Stomach (tissue), 9 donors: ENCODE measurements around the gene S1PR4. TPM values are rescaled to one million over a fixed set of nuclear protein-coding genes. Genes with fewer than 3 reads are reported as not detected.

ENCODE experiments used
- DNase-seq, 2 donors: peaks; one replicate each; pipeline versions ENCODE4 v3.0.0 to v3.0.0-alpha.2; 2013 to 2019
- H3K27ac ChIP-seq, 5 donors: fragments of 200-600 bp in 4 of 5; sonication (generic) in 4 of 5; one replicate each; pipeline ENCODE4 v1.5.1; 2013 to 2019; ENCODE audit warnings: mild to moderate bottlenecking in 1 of 5, moderate library complexity in 1 of 5
- H3K27me3 ChIP-seq, 3 donors: fragments of 200-600 bp; sonication (generic); one replicate each; pipeline ENCODE4 v1.5.1; 2017 to 2019; ENCODE audit warnings: mixed run types in 1 of 3
- H3K36me3 ChIP-seq, 4 donors: fragments of 200-600 bp; sonication (generic); 1 replicate in 3 of 4; 2 replicates in 1 of 4; pipeline ENCODE4 v1.5.1; 2016 to 2019
- H3K4me1 ChIP-seq, 4 donors: fragments of 200-600 bp; sonication (generic); one replicate each; pipeline ENCODE4 v1.5.1; 2016 to 2019
- H3K4me3 ChIP-seq, 4 donors: fragments of 200-600 bp; sonication (generic) in 3 of 4; one replicate each; pipeline ENCODE4 v1.5.1; 2016 to 2019; ENCODE audit warnings: mild to moderate bottlenecking in 1 of 4
- H3K9me3 ChIP-seq, 4 donors: fragments of 200-600 bp; sonication (generic); one replicate each; pipeline ENCODE4 v1.5.1; 2016 to 2019
- EP300 ChIP-seq: sonication (generic); formaldehyde crosslinking; IDR thresholded peaks from one replicate; pipeline ENCODE4 v1.6.1; 2017; ENCODE audit warnings: antibody characterized with exemption
- POLR2A ChIP-seq, 4 donors: fragments of 450-650 bp; IDR thresholded peaks; one replicate each; pipeline ENCODE4 v1.6.1; 2016; ENCODE audit warnings: antibody characterized with exemption in 4 of 4, control low read depth in 2 of 4, mild to moderate bottlenecking in 1 of 4, moderate library complexity in 1 of 4
- POLR2AphosphoS5 ChIP-seq, 3 donors: sonication (generic); formaldehyde crosslinking; IDR thresholded peaks; one replicate each; pipeline ENCODE4 v1.6.1; 2016; ENCODE audit warnings: antibody characterized with exemption in 3 of 3
- WGBS, 5 donors: extraction: QIAGEN DNeasy Blood & Tissue Kit in 3 of 5; methylation state at CpG; one replicate each; pipeline versions ENCODE4 v1.1.5 to v1.1.7; 2013 to 2018; 5-methylcytosine and 5-hydroxymethylcytosine counted together
- intact Hi-C: fragments of 100-400 bp; cut with DNase I; formaldehyde crosslinking; loops from one replicate; pipeline ENCODE4 v1.15.1; 2023; ENCODE audit warnings: low total_unique reads
- polyA plus RNA-seq, 3 donors: library from polyadenylated mRNA; stranded (reverse); fragments of 200-250 nt; gene quantifications; one replicate each; pipeline ENCODE4 v1.2.3, GENCODE V29; 2013
- total RNA-seq, 5 donors: library from RNA; depleted of rRNA; stranded (reverse); fragments of >200 nt; gene quantifications; one replicate each; pipeline versions ENCODE4 v1.1.0 to v1.2.3, GENCODE V29; 2014 to 2016
- TF ChIP-seq, protein P1 (sequence below), 7 experiments: fragments of 450-650 bp in 4 of 7; fragments of 200-600 bp in 3 of 7; sonication (generic) in 3 of 7; IDR thresholded peaks; one replicate each; pipeline ENCODE4 v1.5.1; 2016 to 2019; ENCODE audit warnings: antibody characterized with exemption in 7 of 7, control low read depth in 2 of 7, mild to moderate bottlenecking in 1 of 7
- donor health status: healthy with polysubstance abuse.
- donor health status: Bipolar disorder and iron deficiency.
- donor health status: healthy.

Gene S1PR4
- total and polyA plus RNA-seq, 8 donors: 1.3 to 22.2 (median 3.4) TPM; not detected in 2

DNA sequence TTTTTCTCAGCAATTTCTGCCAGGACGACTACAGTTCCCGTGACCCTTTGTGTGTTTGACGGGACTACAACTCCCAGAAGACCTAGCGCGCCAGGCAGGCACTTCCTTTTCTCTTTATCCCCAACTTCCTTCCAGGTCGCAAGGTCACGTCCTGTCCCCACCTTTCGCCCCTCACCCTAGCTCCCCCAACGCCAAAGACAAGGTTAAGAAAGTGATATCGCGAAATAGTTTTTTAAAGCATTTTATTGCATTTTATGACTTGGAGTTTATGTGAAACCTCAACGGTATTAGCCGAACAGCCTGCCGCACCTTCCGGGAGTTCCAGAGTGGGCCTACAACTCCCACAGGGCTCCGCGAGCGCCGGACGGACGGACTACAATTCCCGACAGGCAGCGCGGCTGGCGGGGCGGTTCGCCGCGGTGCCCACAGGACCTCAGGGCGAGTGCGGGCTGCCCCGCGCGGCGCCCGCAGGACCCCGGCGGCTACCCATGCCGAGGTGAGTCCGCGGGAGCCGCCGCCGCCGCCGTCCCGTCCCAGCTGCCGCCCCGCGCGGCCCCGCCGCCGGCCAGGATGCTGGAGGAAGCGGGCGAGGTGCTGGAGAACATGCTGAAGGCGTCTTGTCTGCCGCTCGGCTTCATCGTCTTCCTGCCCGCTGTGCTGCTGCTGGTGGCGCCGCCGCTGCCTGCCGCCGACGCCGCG lies 7.0 kb downstream of the S1PR4 start, which contains the start of gene NCLN:
TSS of gene NCLN (plus strand) at position 470 of the 699 bp plus-strand sequence. CDS start at position 571, 101 bp downstream.
- DNase-seq: peak; percentile 96 to 98
- H3K36me3 ChIP-seq: peaks cover 0 to 9% (median 2%) of the 10 kb centered on the region in 4 donors
- H3K4me1 ChIP-seq: peaks cover 28 to 68% (median 51%) of the 10 kb centered on the region in 4 donors
- WGBS, 5 donors: 0 to 1% (median 0%) methylated on average over 26 to 69 of the region's 69 CpGs
- H3K4me3 ChIP-seq: peak within 1 kb of the TSS; percentile 71 to 99 (median 92)
- peak within 1 kb of the TSS; percentile 70 to 89 (median 83) for H3K27ac ChIP-seq
- intact Hi-C loops: no loop called here
- H3K27me3 ChIP-seq: no peaks in the 10 kb centered on the region
- TF ChIP-seq EP300: no peak
- TF ChIP-seq POLR2AphosphoS5 (IDR thresholded peaks at IDR 0.05): peak; percentile 30 to 66 (median 36)
- no peaks in the 10 kb centered on the region for H3K9me3 ChIP-seq

- WGBS, 5 donors: 0 to 1% (median 1%) methylated on average over 15 to 38 of the region's 38 CpGs
- H3K27ac ChIP-seq: peak overlapping the region; percentile 70 to 89 (median 83)
- intact Hi-C loops: no loop called here
- peak overlapping the region; percentile 71 to 99 (median 92) for H3K4me3 ChIP-seq
- no peaks in the 10 kb centered on the region for H3K27me3 ChIP-seq
- TF ChIP-seq EP300 (no peak), POLR2AphosphoS5 (IDR thresholded peaks at IDR 0.05) (no peak), POLR2A (IDR thresholded peaks at IDR 0.05) (no peak)
- TF ChIP-seq, protein P1, sequence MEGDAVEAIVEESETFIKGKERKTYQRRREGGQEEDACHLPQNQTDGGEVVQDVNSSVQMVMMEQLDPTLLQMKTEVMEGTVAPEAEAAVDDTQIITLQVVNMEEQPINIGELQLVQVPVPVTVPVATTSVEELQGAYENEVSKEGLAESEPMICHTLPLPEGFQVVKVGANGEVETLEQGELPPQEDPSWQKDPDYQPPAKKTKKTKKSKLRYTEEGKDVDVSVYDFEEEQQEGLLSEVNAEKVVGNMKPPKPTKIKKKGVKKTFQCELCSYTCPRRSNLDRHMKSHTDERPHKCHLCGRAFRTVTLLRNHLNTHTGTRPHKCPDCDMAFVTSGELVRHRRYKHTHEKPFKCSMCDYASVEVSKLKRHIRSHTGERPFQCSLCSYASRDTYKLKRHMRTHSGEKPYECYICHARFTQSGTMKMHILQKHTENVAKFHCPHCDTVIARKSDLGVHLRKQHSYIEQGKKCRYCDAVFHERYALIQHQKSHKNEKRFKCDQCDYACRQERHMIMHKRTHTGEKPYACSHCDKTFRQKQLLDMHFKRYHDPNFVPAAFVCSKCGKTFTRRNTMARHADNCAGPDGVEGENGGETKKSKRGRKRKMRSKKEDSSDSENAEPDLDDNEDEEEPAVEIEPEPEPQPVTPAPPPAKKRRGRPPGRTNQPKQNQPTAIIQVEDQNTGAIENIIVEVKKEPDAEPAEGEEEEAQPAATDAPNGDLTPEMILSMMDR (IDR thresholded peaks at IDR 0.05): no peak
- no peaks in the 10 kb centered on the region for H3K9me3 ChIP-seq
- peaks cover 28 to 68% (median 51%) of the 10 kb centered on the region in 4 donors for H3K4me1 ChIP-seq
- peaks cover 0 to 11% (median 4%) of the 10 kb centered on the region in 4 donors for H3K36me3 ChIP-seq
- peak in 1 of 2 donors; percentile 43 for DNase-seq
Observed at GRCh38 chr19:3186160-3186688, 7.7 kb downstream of the S1PR4 start.

DNA sequence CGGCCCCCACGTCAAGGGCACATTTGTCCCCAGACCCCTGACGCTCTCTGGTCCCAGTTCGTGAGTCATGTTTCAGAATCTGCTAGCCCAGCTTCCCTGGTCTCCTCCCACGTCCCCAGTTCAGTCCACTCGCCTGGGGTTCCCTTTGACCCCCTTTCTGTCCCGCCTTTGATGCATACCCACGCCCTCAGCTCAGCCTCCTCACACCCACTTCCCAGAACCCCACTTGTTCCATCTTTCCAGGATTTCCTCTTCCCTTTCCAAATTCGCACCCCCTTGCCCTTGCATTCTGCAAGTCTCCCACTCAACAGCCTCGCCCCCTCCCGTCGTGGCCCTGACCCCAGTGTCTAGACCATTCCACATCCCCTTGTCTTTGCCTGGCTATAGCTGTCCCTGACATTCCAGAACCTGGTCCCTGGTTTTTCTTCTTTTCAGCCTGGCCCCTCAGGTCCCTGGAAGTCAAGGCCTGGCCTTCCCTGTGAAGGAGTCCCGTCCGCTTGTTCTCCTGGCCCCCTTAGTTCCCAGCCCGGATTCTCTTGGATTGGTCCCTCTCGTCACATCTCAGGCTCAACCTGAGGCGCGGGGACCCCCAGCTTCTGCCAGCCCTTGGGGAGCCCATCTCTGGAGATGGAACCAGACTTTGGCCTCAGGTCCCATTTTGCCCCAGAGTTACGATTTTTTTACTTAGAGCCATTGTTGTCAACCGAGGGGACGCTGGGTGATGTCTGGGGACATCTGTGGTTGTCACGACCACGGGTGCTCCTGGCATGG lies 8.5 kb downstream of the S1PR4 start:
- peak overlapping the region; percentile 71 to 99 (median 92) for H3K4me3 ChIP-seq
- H3K36me3 ChIP-seq: peaks cover 0 to 16% (median 7%) of the 10 kb centered on the region in 4 donors
- peak overlapping the region in 1 of 5 donors; percentile 83 for H3K27ac ChIP-seq
- no peaks in the 10 kb centered on the region for H3K9me3 ChIP-seq
- intact Hi-C loops: no loop called here
- H3K4me1 ChIP-seq: peaks cover 28 to 68% (median 51%) of the 10 kb centered on the region in 4 donors
- WGBS, 5 donors: 51 to 60% (median 59%) methylated on average over 20 to 23 of the region's 23 CpGs
- TF ChIP-seq EP300 (no peak), POLR2A (IDR thresholded peaks at IDR 0.05) (no peak), POLR2AphosphoS5 (IDR thresholded peaks at IDR 0.05) (no peak)
- TF ChIP-seq, protein P1 (IDR thresholded peaks at IDR 0.05): no peak
- DNase-seq: no peak
- H3K27me3 ChIP-seq: no peaks in the 10 kb centered on the region

DNA sequence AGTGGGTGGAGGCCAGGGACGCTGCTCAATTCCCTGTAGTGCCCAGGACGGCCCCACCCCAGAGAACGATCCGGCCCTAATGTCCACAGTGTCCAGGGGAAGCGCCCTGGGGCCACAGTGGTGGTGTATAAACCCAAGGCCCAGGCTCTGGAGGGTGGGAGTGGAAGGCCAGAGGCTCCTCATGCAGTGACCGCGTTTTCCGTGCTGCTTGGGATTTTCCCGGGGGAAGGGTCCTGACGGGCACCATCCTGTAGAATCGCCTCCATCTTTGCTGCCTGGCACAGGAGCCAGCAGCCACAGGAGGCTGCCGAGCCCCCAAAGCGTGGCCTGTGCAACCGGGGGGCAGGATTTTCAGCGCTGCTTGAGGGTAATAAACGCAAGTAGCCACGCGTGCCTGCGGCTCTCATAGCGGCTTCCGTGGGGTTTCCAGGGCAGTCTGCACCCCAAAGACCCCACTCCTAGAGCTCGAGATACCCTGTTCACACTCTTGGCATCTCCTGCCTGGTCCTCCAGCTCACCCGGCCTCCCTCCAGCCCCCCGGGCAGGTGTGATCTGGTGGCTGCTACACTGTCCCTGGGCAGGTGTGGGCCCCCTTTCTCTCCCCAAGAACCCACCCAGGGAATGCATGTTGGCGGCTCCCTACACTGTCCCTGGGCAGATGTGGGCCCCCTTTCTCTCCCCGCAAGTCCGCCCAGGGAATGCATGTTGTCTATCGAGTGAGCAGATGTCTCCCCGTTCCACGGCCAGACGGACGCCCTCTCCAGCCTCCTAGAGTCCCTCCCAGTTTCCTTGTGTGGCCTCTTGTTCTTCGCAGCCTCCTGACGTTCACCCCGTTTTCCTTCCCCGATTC lies 9.3 kb downstream of the S1PR4 start:
- TF ChIP-seq POLR2AphosphoS5 (IDR thresholded peaks at IDR 0.05) (no peak), EP300 (no peak), POLR2A (IDR thresholded peaks at IDR 0.05) (no peak)
- TF ChIP-seq, protein P1 (IDR thresholded peaks at IDR 0.05): no peak
- H3K9me3 ChIP-seq: no peaks in the 10 kb centered on the region
- peak overlapping the region in 2 of 5 donors; percentile 62 to 72 for H3K27ac ChIP-seq
- no peaks in the 10 kb centered on the region for H3K27me3 ChIP-seq
- peaks cover 0 to 22% (median 13%) of the 10 kb centered on the region in 4 donors for H3K36me3 ChIP-seq
- 76 to 88% (median 88%) methylated on average over 30 to 36 of the region's 36 CpGs for WGBS, 5 donors
- intact Hi-C loops: no loop called here
- DNase-seq: no peak
- H3K4me1 ChIP-seq: peaks cover 28 to 64% (median 51%) of the 10 kb centered on the region in 4 donors
- H3K4me3 ChIP-seq: peak overlapping the region in 2 of 4 donors; percentile 87 to 99
